Measurements from ENCODE around the gene CAMSAP1.

Gene CAMSAP1

DNA sequence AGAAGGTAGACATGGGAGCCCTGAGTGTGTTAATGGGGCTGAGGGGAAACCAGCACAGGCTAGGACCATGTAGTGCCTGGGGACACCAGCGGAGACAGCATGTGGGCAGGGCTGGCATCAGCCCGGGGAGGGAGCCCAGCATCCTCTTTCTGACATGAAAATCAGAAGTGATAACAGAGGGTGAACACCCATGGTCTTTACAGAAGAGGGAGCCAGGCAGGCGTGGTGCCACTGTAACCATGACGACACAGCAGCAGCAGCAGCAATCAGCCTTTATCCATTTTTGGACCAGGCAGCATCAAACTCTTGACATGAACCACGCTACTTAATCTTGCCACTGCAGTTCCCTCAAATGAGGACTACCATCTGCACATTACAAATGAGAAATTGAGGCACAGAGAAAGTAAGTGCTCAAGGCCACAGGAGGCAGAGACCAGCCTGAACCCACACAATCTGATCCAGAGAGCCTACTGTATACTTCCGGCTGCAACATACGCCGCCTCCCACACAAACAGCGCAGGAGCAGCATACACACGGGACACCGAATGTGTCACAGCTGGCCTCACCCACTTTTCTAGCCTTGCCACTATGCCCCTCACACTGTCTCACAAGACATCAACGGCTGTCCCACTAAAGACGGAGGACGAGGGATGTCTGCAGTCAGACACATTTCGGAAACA lies 23.8 kb downstream of the CAMSAP1 start:
- no peak overlapping the region for H3K27ac ChIP-seq
- TF ChIP-seq ZFX (IDR thresholded peaks at IDR 0.05) (no peak), CTCF (conservative IDR thresholded peaks at IDR 0.05) (no peak)

- no peak for TF ChIP-seq ZFX (IDR thresholded peaks at IDR 0.05)
Measured at GRCh38 chr9:135882011-135882410, 25.3 kb downstream of the CAMSAP1 start.

GRCh38 chr9:135880438-135880837 lies 26.9 kb downstream of the CAMSAP1 start:
- no peak overlapping the region for H3K27ac ChIP-seq

More at GRCh38 chr9:135882011-135882410, 25.3 kb downstream of the CAMSAP1 start:
- H3K27ac ChIP-seq = no peak overlapping the region

GRCh38 chr9:135879619-135880018 lies 27.7 kb downstream of the CAMSAP1 start:
- H3K27ac ChIP-seq = no peak overlapping the region
- no peak for TF ChIP-seq CTCF (conservative IDR thresholded peaks at IDR 0.05)
- no peak for TF ChIP-seq ZFX (IDR thresholded peaks at IDR 0.05)

More at GRCh38 chr9:135880438-135880837, 26.9 kb downstream of the CAMSAP1 start:
- no peak for TF ChIP-seq CTCF (conservative IDR thresholded peaks at IDR 0.05)
- TF ChIP-seq ZFX (IDR thresholded peaks at IDR 0.05) = no peak

DNA sequence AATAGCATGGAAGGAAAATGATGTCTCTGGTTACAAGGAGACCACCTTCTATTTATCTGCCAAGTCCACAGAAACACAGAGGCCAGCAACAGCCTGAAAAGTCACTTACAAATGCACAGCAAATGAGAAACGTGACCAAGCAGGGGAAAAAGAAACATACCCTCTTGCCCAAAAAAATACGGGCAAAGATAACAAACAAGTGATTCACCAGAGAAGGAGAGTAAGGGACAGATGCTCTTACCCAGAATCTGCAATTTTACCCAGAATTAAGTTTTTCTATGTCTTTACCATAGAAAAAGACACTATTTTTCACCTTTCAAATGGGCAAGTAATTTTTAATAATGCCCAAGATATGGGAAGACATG lies 28.1 kb downstream of the CAMSAP1 start:
- H3K27ac ChIP-seq = no peak overlapping the region
- TF ChIP-seq ZFX (IDR thresholded peaks at IDR 0.05) (no peak), CTCF (conservative IDR thresholded peaks at IDR 0.05) (no peak)

GRCh38 chr9:135878528-135879236 lies 28.7 kb downstream of the CAMSAP1 start:
- TF ChIP-seq ZFX (IDR thresholded peaks at IDR 0.05) (no peak), CTCF (conservative IDR thresholded peaks at IDR 0.05) (no peak)
- H3K27ac ChIP-seq = no peak overlapping the region

DNA sequence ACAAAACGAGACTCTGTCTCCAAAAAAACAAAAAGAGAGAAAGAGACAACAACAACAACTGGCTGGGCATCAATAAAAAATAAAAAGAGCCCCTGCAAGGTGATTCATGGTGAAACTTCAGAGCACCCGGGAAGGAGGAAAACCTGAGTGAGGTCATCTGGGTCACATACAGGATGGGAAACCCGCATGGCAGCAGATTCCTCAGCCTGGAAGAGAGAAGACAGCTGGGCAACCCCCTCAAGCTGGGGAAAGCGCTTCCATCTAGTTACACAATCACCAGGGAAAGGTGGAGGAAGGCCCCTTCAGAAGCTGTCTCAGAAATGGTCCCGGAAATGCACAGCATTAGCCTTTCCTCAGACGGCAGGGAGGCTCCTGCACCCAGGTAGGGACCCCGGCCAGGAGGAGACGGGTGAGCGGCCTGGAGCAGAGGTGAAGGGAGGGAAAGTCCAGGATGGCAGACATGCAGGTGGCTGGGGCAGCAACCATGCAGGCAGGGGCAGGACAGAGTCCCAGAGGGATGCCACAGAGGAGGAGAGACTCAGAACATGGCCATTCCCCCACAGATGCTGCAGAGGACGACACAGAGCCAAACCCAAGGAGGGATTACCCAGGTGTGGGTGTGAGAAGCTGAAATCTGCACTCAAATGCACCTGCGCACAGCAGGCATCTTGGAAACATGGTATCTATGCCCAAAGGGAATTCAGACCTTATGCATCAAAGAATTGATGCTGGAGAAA lies 29.4 kb downstream of the CAMSAP1 start:
- no peak for TF ChIP-seq CTCF (conservative IDR thresholded peaks at IDR 0.05)
- TF ChIP-seq ZFX (IDR thresholded peaks at IDR 0.05) = no peak
- H3K27ac ChIP-seq = no peak overlapping the region

Measured in C4-2B (cell line).